Measurements from ENCODE around the gene CCDC127. TPM values are rescaled to one million over a fixed set of nuclear protein-coding genes. Genes with fewer than 3 reads are reported as not detected.

The CCDC127 gene
- polyA plus RNA-seq, 3 donors, result 0.68 to 1.5 (median 0.85) TPM

DNA sequence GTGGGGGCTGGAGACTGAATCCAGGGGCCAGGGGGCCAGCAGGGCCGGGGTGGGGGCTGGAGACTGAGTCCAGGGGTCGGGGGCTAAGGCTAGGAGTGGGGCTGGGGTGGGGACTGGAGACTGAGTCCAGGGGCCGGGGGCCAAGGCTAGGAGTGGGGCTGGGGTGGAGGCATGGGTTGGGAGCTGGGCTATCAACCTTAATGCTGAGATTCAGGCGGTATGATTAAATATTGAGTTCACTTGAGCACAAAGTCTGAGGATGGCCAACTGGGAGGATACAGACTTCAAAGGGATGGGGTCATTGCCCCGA, 43.7 kb downstream of the CCDC127 start:
- no peak overlapping the region for H3K9ac ChIP-seq (ENCODE audit: insufficient read depth, low read length, poor library complexity, severe bottlenecking)
- TF ChIP-seq, protein P1, sequence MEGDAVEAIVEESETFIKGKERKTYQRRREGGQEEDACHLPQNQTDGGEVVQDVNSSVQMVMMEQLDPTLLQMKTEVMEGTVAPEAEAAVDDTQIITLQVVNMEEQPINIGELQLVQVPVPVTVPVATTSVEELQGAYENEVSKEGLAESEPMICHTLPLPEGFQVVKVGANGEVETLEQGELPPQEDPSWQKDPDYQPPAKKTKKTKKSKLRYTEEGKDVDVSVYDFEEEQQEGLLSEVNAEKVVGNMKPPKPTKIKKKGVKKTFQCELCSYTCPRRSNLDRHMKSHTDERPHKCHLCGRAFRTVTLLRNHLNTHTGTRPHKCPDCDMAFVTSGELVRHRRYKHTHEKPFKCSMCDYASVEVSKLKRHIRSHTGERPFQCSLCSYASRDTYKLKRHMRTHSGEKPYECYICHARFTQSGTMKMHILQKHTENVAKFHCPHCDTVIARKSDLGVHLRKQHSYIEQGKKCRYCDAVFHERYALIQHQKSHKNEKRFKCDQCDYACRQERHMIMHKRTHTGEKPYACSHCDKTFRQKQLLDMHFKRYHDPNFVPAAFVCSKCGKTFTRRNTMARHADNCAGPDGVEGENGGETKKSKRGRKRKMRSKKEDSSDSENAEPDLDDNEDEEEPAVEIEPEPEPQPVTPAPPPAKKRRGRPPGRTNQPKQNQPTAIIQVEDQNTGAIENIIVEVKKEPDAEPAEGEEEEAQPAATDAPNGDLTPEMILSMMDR (IDR thresholded peaks at IDR 0.05), result no peak
- no peak overlapping the region for H3K4me2 ChIP-seq (replicated peaks; ENCODE audit: extremely low read depth, low read length, poor library complexity, severe bottlenecking)
- no peaks in the 10 kb centered on the region for H3K4me1 ChIP-seq (ENCODE audit: control insufficient read depth in 1 of 2, insufficient read depth in 2 of 2, low read length in 2 of 2)
- DNase-seq, result no peak
- H3K27ac Mint-ChIP-seq, result no peak overlapping the region
- H2AFZ ChIP-seq (ENCODE audit: insufficient read depth, low read depth, low read length, poor library complexity, severe bottlenecking), result no peak overlapping the region
- no peak overlapping the region for H3K27ac ChIP-seq (ENCODE audit: low read depth in 1 of 2, low read length in 2 of 2)
- no peak overlapping the region for H3K4me3 Mint-ChIP-seq
- no peaks in the 10 kb centered on the region for H3K4me1 Mint-ChIP-seq
- no peaks in the 10 kb centered on the region for H3K36me3 ChIP-seq (replicated peaks in 1 of 2; ENCODE audit: control insufficient read depth in 1 of 2, insufficient read depth in 2 of 2, low read length in 2 of 2)
- no peaks in the 10 kb centered on the region for H3K36me3 Mint-ChIP-seq
- H3K79me2 ChIP-seq (ENCODE audit: insufficient read depth, low read length), result no peaks in the 10 kb centered on the region
- H3K27me3 Mint-ChIP-seq (ENCODE audit: low read depth in 3 of 3), result peaks cover 0 to 9% (median 5%) of the 10 kb centered on the region in 3 donors
- H3K9me3 Mint-ChIP-seq, result no peaks in the 10 kb centered on the region
- no peaks in the 10 kb centered on the region for H3K9me3 ChIP-seq (replicated peaks in 1 of 2; ENCODE audit: control insufficient read depth in 1 of 2, insufficient read depth in 1 of 2, low read length in 2 of 2)
- H3K4me3 ChIP-seq (replicated peaks in 1 of 3; ENCODE audit: low read depth in 2 of 3, low read length in 3 of 3), result no peak overlapping the region
- H3K27me3 ChIP-seq (ENCODE audit: control insufficient read depth in 2 of 2, insufficient read depth in 2 of 2, low read length in 2 of 2), result no peaks in the 10 kb centered on the region
- WGBS (ENCODE audit: insufficient coverage), result 93% methylated on average over 4 of the region's 5 CpGs
- no peaks in the 10 kb centered on the region for H4K20me1 ChIP-seq (ENCODE audit: insufficient read depth, low read length)
- intact Hi-C loops (cut with micrococcal nuclease), result no loop called here

GRCh38 chr5:173392-174290, 44.3 kb downstream of the CCDC127 start:
- Histone ChIP-seq H2AFZ (ENCODE audit: insufficient read depth, low read depth, low read length, poor library complexity, severe bottlenecking) (no peak overlapping the region), H3K9ac (ENCODE audit: insufficient read depth, low read length, poor library complexity, severe bottlenecking) (no peak overlapping the region), H3K9me3 (replicated peaks in 1 of 2; ENCODE audit: control insufficient read depth in 1 of 2, insufficient read depth in 1 of 2, low read length in 2 of 2) (no peaks in the 10 kb centered on the region), H3K27ac (ENCODE audit: low read depth in 1 of 2, low read length in 2 of 2) (no peak overlapping the region), H3K36me3 (replicated peaks in 1 of 2; ENCODE audit: control insufficient read depth in 1 of 2, insufficient read depth in 2 of 2, low read length in 2 of 2) (no peaks in the 10 kb centered on the region), H3K4me1 (ENCODE audit: control insufficient read depth in 1 of 2, insufficient read depth in 2 of 2, low read length in 2 of 2) (no peaks in the 10 kb centered on the region), H3K79me2 (ENCODE audit: insufficient read depth, low read length) (no peaks in the 10 kb centered on the region), H3K27me3 (ENCODE audit: control insufficient read depth in 2 of 2, insufficient read depth in 2 of 2, low read length in 2 of 2) (no peaks in the 10 kb centered on the region), H4K20me1 (ENCODE audit: insufficient read depth, low read length) (no peaks in the 10 kb centered on the region), H3K4me2 (replicated peaks; ENCODE audit: extremely low read depth, low read length, poor library complexity, severe bottlenecking) (no peak overlapping the region), H3K4me3 (replicated peaks in 1 of 3; ENCODE audit: low read depth in 2 of 3, low read length in 3 of 3) (no peak overlapping the region)
- TF ChIP-seq, protein P1 (IDR thresholded peaks at IDR 0.05), result no peak
- Mint-ChIP-seq H3K9me3 (no peaks in the 10 kb centered on the region), H3K27ac (peak overlapping the region in 1 of 7 donors; percentile 2), H3K27me3 (ENCODE audit: low read depth in 3 of 3) (peaks cover 0 to 9% (median 5%) of the 10 kb centered on the region in 3 donors), H3K4me3 (no peak overlapping the region), H3K4me1 (no peaks in the 10 kb centered on the region), H3K36me3 (no peaks in the 10 kb centered on the region)
- intact Hi-C loops (cut with micrococcal nuclease), result no loop called here
- 87% methylated on average over 7 of the region's 22 CpGs for WGBS (ENCODE audit: insufficient coverage)
- no peak for DNase-seq

All from CD14-positive monocyte (primary cell).